ENCODE measurements around the gene GPR143. TPM values are rescaled to one million over a fixed set of nuclear protein-coding genes. Genes with fewer than 3 reads are reported as not detected.

The GPR143 gene
- total and polyA plus RNA-seq, 2 experiments from 2014 or later, result 3.2 to 9.8 TPM

GRCh38 chrX:9758021-9758638 lies 7.5 kb downstream of the GPR143 start:
- H3K4me1 ChIP-seq (ENCODE audit: insufficient read depth), result no peaks in the 10 kb centered on the region
- DNase-seq (ENCODE audit: low spot score), result no peak
- no peak overlapping the region for H3K27ac ChIP-seq
- H2AFZ ChIP-seq, result no peak overlapping the region
- H3K4me3 ChIP-seq, result no peak overlapping the region
- H3K79me2 ChIP-seq, result no peaks in the 10 kb centered on the region
- TF ChIP-seq CTCF (IDR thresholded peaks at IDR 0.05; ENCODE audit: poor library complexity) (no peak), EZH2phosphoT487 (IDR thresholded peaks at IDR 0.05; ENCODE audit: low read depth, severe bottlenecking, unreplicated experiment) (no peak), EZH2 (IDR thresholded peaks at IDR 0.05; ENCODE audit: borderline replicate concordance) (no peak)
- no peaks in the 10 kb centered on the region for H3K36me3 ChIP-seq (replicated peaks; ENCODE audit: insufficient read depth, low read depth)
- H3K27me3 ChIP-seq, result no peaks in the 10 kb centered on the region
- no peaks in the 10 kb centered on the region for H3K9me2 ChIP-seq (replicated peaks; ENCODE audit: insufficient read depth)
- H3K9me3 ChIP-seq (ENCODE audit: low read depth), result no peaks in the 10 kb centered on the region
- H4K20me1 ChIP-seq (ENCODE audit: insufficient read depth, poor library complexity, severe bottlenecking), result no peaks in the 10 kb centered on the region
- no peak overlapping the region for H3K4me2 ChIP-seq
- 49% methylated on average over 4 of the region's 4 CpGs for WGBS (ENCODE audit: low lambda C conversion rate, missing lambda C conversion rate)

- TF ChIP-seq EZH2phosphoT487 (IDR thresholded peaks at IDR 0.05; ENCODE audit: low read depth, severe bottlenecking, unreplicated experiment), result no peak
- no peak for TF ChIP-seq CTCF (IDR thresholded peaks at IDR 0.05; ENCODE audit: poor library complexity)
- DNase-seq (ENCODE audit: low spot score), result no peak
- WGBS (ENCODE audit: low lambda C conversion rate, missing lambda C conversion rate), result 86% methylated on average over 7 of the region's 7 CpGs
- no peaks in the 10 kb centered on the region for H3K79me2 ChIP-seq
- no peaks in the 10 kb centered on the region for H3K27me3 ChIP-seq
- H3K36me3 ChIP-seq (replicated peaks; ENCODE audit: insufficient read depth, low read depth), result no peaks in the 10 kb centered on the region
- no peak overlapping the region for H3K27ac ChIP-seq
- H3K4me2 ChIP-seq, result no peak overlapping the region
- H4K20me1 ChIP-seq (ENCODE audit: insufficient read depth, poor library complexity, severe bottlenecking), result no peaks in the 10 kb centered on the region
- H3K9me3 ChIP-seq (ENCODE audit: low read depth), result no peaks in the 10 kb centered on the region
- no peaks in the 10 kb centered on the region for H3K9me2 ChIP-seq (replicated peaks; ENCODE audit: insufficient read depth)
- H3K4me3 ChIP-seq, result no peak overlapping the region
- no peak overlapping the region for H2AFZ ChIP-seq
- no peaks in the 10 kb centered on the region for H3K4me1 ChIP-seq (ENCODE audit: insufficient read depth)
Measured at GRCh38 chrX:9757366-9757765, 8.3 kb downstream of the GPR143 start.

GRCh38 chrX:9749146-9749692 lies 16.4 kb downstream of the GPR143 start:
- WGBS (ENCODE audit: low lambda C conversion rate, missing lambda C conversion rate), result 62% methylated on average over 11 of the region's 11 CpGs
- no peaks in the 10 kb centered on the region for H3K27me3 ChIP-seq

More at GRCh38 chrX:9749146-9749692, 16.4 kb downstream of the GPR143 start:
- no peak for DNase-seq (ENCODE audit: low spot score)
- Histone ChIP-seq H4K20me1 (ENCODE audit: insufficient read depth, poor library complexity, severe bottlenecking) (no peaks in the 10 kb centered on the region), H3K4me2 (no peak overlapping the region), H3K4me1 (ENCODE audit: insufficient read depth) (no peaks in the 10 kb centered on the region), H3K9me2 (replicated peaks; ENCODE audit: insufficient read depth) (no peaks in the 10 kb centered on the region), H3K4me3 (no peak overlapping the region), H3K9me3 (ENCODE audit: low read depth) (no peaks in the 10 kb centered on the region), H3K27ac (no peak overlapping the region), H2AFZ (no peak overlapping the region), H3K36me3 (replicated peaks; ENCODE audit: insufficient read depth, low read depth) (no peaks in the 10 kb centered on the region), H3K79me2 (no peaks in the 10 kb centered on the region)
- TF ChIP-seq EZH2 (IDR thresholded peaks at IDR 0.05; ENCODE audit: borderline replicate concordance), result no peak
- TF ChIP-seq CTCF (IDR thresholded peaks at IDR 0.05; ENCODE audit: poor library complexity), result no peak
- TF ChIP-seq EZH2phosphoT487 (IDR thresholded peaks at IDR 0.05; ENCODE audit: low read depth, severe bottlenecking, unreplicated experiment), result no peak

Data from hepatocyte (in vitro differentiated cells).